Measurements from ENCODE around the gene SERP1.
A peak's percentile ranks its signal among the peaks of the same experiment; 100 is the strongest.

Gene SERP1

GRCh38 chr3:150581174-150581573, 34.9 kb upstream of the SERP1 start:
- no peak for DNase-seq (ENCODE audit: low read depth)
- H3K4me3 ChIP-seq (ENCODE audit: low read depth, low read length), result no peak overlapping the region
- no peak for TF ChIP-seq CTCF (IDR thresholded peaks at IDR 0.05; ENCODE audit: control insufficient read depth, extremely low read depth, insufficient read depth)

- H3K4me3 ChIP-seq (ENCODE audit: low read depth, low read length), result no peak overlapping the region
- TF ChIP-seq CTCF (IDR thresholded peaks at IDR 0.05; ENCODE audit: control insufficient read depth, extremely low read depth, insufficient read depth), result 0 out of 2 replicates have a peak, but pooled peaks have one; percentile 11
- DNase-seq (ENCODE audit: low read depth), result no peak
Observed at GRCh38 chr3:150577855-150578254, 31.6 kb upstream of the SERP1 start.

- no peak for TF ChIP-seq CTCF (IDR thresholded peaks at IDR 0.05; ENCODE audit: control insufficient read depth, extremely low read depth, insufficient read depth)
- H3K4me3 ChIP-seq (ENCODE audit: low read depth, low read length), result no peak overlapping the region
- DNase-seq (ENCODE audit: low read depth), result no peak
Observed at GRCh38 chr3:150567328-150567727, 21.0 kb upstream of the SERP1 start.

- TF ChIP-seq CTCF (IDR thresholded peaks at IDR 0.05; ENCODE audit: control insufficient read depth, extremely low read depth, insufficient read depth), result no peak
- DNase-seq (ENCODE audit: low read depth), result no peak
- H3K4me3 ChIP-seq (ENCODE audit: low read depth, low read length), result no peak overlapping the region
Observed at GRCh38 chr3:150564243-150564642, 17.9 kb upstream of the SERP1 start.

GRCh38 chr3:150557725-150558124, 11.4 kb upstream of the SERP1 start:
- no peak for TF ChIP-seq CTCF (IDR thresholded peaks at IDR 0.05; ENCODE audit: control insufficient read depth, extremely low read depth, insufficient read depth)
- no peak for DNase-seq (ENCODE audit: low read depth)
- H3K4me3 ChIP-seq (ENCODE audit: low read depth, low read length), result no peak overlapping the region

- DNase-seq (ENCODE audit: low read depth), result no peak
- TF ChIP-seq CTCF (IDR thresholded peaks at IDR 0.05; ENCODE audit: control insufficient read depth, extremely low read depth, insufficient read depth), result no peak
- no peak overlapping the region for H3K4me3 ChIP-seq (ENCODE audit: low read depth, low read length)
Observed at GRCh38 chr3:150556792-150557191, 10.5 kb upstream of the SERP1 start.

GRCh38 chr3:150555859-150556436, 9.7 kb upstream of the SERP1 start:
- no peak for TF ChIP-seq CTCF (IDR thresholded peaks at IDR 0.05; ENCODE audit: control insufficient read depth, extremely low read depth, insufficient read depth)
- DNase-seq (ENCODE audit: low read depth), result no peak
- no peak overlapping the region for H3K4me3 ChIP-seq (ENCODE audit: low read depth, low read length)

Measured in LNCaP clone FGC (cell line).